PC-9 (cell line): ENCODE results near the gene CHRNA9.

Experiments
- CTCF ChIP-seq: fragments of 200-600 bp; sonication (generic); conservative IDR thresholded peaks from 2 replicates; pipeline ENCODE4 v1.6.1; 2017; ENCODE audit warnings: mixed run types, antibody characterized with exemption, mild to moderate bottlenecking, moderate library complexity
- EZH2 ChIP-seq: fragments of 200-600 bp; sonication (generic); IDR thresholded peaks from 2 replicates; pipeline ENCODE4 v1.8.0; 2017; ENCODE audit warnings: antibody characterized with exemption, low read depth

DNA sequence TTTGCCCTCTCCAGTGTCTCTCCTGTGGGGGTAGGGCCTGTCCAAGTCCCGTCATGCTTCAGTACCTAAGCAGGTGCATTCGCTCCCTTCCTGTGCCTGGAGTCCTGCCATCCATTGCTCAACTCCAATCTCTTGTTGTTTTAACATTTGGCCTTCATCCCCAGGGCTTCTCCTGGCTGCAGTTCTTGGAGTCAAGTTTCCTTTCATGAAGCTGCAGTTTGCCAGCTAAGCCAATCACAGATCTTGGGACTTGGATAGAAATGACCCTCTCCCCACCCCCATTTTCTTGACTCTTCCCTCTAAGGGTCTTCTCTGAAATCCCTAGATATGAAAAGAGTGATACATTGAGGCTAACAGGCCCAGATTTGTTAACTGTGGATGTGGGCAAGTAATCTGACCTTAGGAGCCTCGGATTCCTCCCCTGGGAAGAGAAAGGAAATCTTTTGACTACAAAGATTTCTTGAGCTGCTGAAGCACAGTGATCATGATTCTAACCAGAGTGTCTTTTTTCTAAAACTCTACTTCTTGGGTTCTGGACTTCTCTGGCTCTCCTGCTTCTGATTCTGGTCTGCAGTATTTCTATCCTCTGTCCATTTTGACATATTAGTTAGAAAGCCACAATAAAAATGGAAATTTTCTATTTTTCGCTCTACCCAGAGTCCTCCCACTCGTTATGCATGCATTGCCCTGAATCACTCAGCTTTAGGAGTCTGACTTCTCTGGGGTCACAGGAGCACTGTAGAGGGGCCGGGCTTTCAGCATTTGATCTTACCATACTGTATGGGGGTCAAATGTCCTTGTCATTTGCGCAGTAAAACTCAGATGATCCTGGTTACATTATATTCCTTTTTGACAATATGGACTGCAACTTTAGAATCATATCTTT, 61.0 kb downstream of the CHRNA9 start:
- TF ChIP-seq CTCF (no peak), EZH2 (no peak)
